Uterus (tissue), 2 donors: ENCODE results near the gene FAM221B.

Experiments used
- POLR2A ChIP-seq, 2 donors: fragments of 450-650 bp; IDR thresholded peaks; one replicate each; pipeline ENCODE4 v1.6.1; 2016; ENCODE audit warnings: antibody characterized with exemption in 2 of 2, mild to moderate bottlenecking in 1 of 2, moderate library complexity in 1 of 2
- TF ChIP-seq, protein P1 (sequence below), 4 experiments: fragments of 200-600 bp in 2 of 4; fragments of 450-650 bp in 2 of 4; sonication (generic) in 2 of 4; IDR thresholded peaks; one replicate each; pipeline ENCODE4 v1.5.1; 2016 to 2019; ENCODE audit warnings: antibody characterized with exemption in 4 of 4, mild to moderate bottlenecking in 2 of 4, moderate library complexity in 1 of 4

DNA sequence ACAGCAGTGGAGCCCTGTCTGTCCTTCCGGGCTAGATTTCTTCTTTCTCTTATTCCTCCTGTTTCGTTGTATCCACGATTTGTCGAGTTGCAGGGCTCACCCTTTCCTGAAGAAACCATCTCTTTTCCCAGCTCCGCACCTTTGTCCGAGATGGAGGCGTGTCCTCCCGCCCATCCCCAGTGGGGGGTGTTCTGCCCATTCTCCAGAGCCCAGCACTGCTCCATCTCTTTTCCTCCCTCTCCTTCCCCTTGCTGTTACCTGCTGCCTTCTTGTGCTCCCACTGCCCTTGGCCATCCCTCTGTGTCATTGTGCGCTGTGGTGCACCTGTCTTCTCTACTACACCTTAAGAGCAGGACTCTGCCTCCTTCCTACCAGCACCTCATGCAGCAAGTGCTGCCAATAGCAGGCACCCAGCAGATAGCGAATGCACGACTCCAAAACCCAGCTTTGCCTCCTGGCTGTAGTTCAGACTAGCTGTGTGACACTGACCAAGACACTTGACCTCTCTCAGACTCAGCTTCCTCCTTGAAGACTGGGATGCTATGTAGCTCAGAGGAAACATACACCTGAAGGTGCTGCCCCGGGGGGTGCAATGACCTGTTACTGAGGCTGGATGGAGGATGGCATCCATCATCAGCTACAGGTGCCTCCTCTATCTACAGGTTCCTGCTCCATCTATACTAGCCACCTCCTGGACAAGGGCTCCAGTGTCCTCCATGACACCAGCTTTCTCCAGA lies 32.8 kb upstream of the FAM221B start:
- TF ChIP-seq POLR2A (IDR thresholded peaks at IDR 0.05): no peak
- TF ChIP-seq, protein P1, sequence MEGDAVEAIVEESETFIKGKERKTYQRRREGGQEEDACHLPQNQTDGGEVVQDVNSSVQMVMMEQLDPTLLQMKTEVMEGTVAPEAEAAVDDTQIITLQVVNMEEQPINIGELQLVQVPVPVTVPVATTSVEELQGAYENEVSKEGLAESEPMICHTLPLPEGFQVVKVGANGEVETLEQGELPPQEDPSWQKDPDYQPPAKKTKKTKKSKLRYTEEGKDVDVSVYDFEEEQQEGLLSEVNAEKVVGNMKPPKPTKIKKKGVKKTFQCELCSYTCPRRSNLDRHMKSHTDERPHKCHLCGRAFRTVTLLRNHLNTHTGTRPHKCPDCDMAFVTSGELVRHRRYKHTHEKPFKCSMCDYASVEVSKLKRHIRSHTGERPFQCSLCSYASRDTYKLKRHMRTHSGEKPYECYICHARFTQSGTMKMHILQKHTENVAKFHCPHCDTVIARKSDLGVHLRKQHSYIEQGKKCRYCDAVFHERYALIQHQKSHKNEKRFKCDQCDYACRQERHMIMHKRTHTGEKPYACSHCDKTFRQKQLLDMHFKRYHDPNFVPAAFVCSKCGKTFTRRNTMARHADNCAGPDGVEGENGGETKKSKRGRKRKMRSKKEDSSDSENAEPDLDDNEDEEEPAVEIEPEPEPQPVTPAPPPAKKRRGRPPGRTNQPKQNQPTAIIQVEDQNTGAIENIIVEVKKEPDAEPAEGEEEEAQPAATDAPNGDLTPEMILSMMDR (IDR thresholded peaks at IDR 0.05): no peak
